ENCODE data around the gene MPDZ. TPM values are rescaled to one million over a fixed set of nuclear protein-coding genes. Genes with fewer than 3 reads are reported as not detected.

The MPDZ gene
- total RNA-seq, 1 donor from 2014 or later = 31.0 TPM

DNA sequence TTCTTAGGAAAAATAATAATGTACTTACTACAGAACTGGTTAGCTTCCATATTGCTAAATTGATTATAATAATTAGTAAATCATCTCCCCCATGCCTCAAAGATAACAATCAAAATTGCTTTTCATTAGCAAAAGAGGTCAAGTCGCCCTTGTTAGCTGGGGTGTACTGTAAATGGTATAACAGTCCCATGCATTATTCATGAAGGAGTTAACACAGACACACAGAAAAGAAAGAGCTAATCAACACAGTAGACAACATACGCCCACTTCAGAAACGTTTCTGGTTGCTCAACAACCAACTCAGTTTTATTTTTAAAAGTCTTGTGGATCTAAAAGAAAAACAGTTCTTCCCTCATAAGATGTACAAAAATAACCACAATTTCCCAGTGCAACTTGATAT lies 100.2 kb downstream of the MPDZ start:
- Histone ChIP-seq H3K27ac (ENCODE audit: low read depth, low read length) (no peak overlapping the region), H3K27me3 (ENCODE audit: insufficient read depth, low read length) (no peaks in the 10 kb centered on the region), H3K9me3 (ENCODE audit: insufficient read depth, low read depth, low read length) (no peaks in the 10 kb centered on the region), H3K9ac (ENCODE audit: low read length) (no peak overlapping the region), H3K36me3 (ENCODE audit: insufficient read depth, low read length) (peaks cover 11% of the 10 kb centered on the region), H3K4me2 (ENCODE audit: low read length) (no peak overlapping the region), H3K4me1 (ENCODE audit: insufficient read depth, low read length) (no peaks in the 10 kb centered on the region), H3K4me3 (ENCODE audit: insufficient read depth, low read depth, low read length) (no peak overlapping the region), H2AFZ (ENCODE audit: low read depth, low read length) (no peak overlapping the region), H3K79me2 (ENCODE audit: insufficient read depth, low read length) (no peaks in the 10 kb centered on the region), H4K20me1 (ENCODE audit: insufficient read depth, low read length) (no peaks in the 10 kb centered on the region)
- DNase-seq (ENCODE audit: low read depth) (no peak), FAIRE-seq (no peak)
- TF ChIP-seq EZH2 (IDR thresholded peaks at IDR 0.05; ENCODE audit: insufficient read depth, low read length) = no peak
- H3K4me1 Mint-ChIP-seq (ENCODE audit: low read depth, unreplicated experiment) = peaks cover 6% of the 10 kb centered on the region
- no peak overlapping the region for H3K27ac Mint-ChIP-seq (ENCODE audit: unreplicated experiment)
- peaks cover 2% of the 10 kb centered on the region for H3K36me3 Mint-ChIP-seq (ENCODE audit: low read depth, unreplicated experiment)
- no peak overlapping the region for H3K4me3 Mint-ChIP-seq (ENCODE audit: unreplicated experiment)
- no peaks in the 10 kb centered on the region for H3K27me3 Mint-ChIP-seq (ENCODE audit: low read depth, unreplicated experiment)
- no peaks in the 10 kb centered on the region for H3K9me3 Mint-ChIP-seq (ENCODE audit: unreplicated experiment)

DNA sequence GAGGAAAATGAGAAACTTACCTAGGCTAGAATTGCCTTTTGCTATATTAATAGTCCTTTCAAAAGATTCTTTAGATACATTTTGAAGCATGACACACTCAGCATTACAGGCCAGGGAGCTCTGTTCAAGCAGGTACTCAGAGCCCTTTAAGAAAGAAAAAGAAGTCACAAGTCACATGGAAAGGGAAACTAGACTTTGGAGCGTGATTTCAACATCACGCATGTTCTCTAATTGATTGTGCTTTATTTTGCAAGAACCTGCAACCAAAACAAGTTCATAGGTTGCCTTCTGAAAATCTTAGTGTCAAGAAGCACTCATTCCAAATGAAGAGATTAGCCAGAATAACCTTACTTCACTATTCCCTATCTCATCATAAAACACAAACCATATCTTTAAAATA lies 103.8 kb downstream of the MPDZ start:
- no peak for FAIRE-seq
- H4K20me1 ChIP-seq (ENCODE audit: insufficient read depth, low read length) = no peaks in the 10 kb centered on the region

DNA sequence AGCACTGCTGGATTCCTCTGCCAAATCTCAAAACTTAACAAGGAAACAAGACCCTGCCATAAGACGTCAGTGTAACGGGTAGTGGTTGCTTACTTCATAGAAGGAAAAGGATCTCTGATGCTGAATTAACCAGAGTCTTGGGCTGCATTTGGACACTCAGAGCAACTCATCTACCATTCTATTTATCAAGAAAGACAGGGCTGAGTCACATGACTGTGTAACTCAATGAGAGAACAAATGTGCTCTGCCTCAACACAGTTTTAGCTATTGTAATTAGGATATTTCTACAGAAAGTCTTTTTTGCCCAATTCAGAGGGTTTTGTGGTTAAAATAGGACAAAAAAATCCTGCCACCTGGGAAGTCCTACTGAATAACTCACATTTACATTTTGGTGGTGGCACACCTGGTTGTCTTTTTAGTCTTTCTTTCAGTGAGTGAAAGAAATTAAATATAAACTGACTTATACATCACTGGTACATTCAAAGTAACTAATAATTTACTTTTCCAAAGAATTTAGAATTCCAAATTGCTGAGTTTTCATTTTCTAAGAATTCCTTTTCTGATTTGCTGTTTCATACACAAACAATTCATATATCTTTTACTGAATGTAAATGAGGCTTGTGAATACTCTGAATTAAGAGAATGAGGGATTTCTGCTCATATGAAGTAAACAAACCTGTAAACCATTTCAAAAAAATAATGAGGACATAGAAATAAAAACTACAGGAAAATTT lies 104.4 kb downstream of the MPDZ start:
- no peak overlapping the region for H2AFZ ChIP-seq (ENCODE audit: low read depth, low read length)
- H3K4me2 ChIP-seq (ENCODE audit: low read length) = no peak overlapping the region
- H3K9me3 ChIP-seq (ENCODE audit: insufficient read depth, low read depth, low read length) = no peaks in the 10 kb centered on the region
- H3K4me1 Mint-ChIP-seq (ENCODE audit: low read depth, unreplicated experiment) = peaks cover 7% of the 10 kb centered on the region
- H3K4me3 ChIP-seq (ENCODE audit: insufficient read depth, low read depth, low read length) = no peak overlapping the region
- TF ChIP-seq, protein P1, sequence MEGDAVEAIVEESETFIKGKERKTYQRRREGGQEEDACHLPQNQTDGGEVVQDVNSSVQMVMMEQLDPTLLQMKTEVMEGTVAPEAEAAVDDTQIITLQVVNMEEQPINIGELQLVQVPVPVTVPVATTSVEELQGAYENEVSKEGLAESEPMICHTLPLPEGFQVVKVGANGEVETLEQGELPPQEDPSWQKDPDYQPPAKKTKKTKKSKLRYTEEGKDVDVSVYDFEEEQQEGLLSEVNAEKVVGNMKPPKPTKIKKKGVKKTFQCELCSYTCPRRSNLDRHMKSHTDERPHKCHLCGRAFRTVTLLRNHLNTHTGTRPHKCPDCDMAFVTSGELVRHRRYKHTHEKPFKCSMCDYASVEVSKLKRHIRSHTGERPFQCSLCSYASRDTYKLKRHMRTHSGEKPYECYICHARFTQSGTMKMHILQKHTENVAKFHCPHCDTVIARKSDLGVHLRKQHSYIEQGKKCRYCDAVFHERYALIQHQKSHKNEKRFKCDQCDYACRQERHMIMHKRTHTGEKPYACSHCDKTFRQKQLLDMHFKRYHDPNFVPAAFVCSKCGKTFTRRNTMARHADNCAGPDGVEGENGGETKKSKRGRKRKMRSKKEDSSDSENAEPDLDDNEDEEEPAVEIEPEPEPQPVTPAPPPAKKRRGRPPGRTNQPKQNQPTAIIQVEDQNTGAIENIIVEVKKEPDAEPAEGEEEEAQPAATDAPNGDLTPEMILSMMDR (IDR thresholded peaks at IDR 0.05; ENCODE audit: insufficient read depth, low read depth, low read length) = no peak
- no peak for TF ChIP-seq EZH2 (IDR thresholded peaks at IDR 0.05; ENCODE audit: insufficient read depth, low read length)
- no peak overlapping the region for H3K4me3 Mint-ChIP-seq (ENCODE audit: unreplicated experiment)
- H3K27me3 ChIP-seq (ENCODE audit: insufficient read depth, low read length) = no peaks in the 10 kb centered on the region
- FAIRE-seq (no peak), DNase-seq (ENCODE audit: low read depth) (no peak)
- H3K27ac Mint-ChIP-seq (ENCODE audit: unreplicated experiment) = no peak overlapping the region
- no peak overlapping the region for H3K27ac ChIP-seq (ENCODE audit: low read depth, low read length)
- H3K9ac ChIP-seq (ENCODE audit: low read length) = no peak overlapping the region
- H3K79me2 ChIP-seq (ENCODE audit: insufficient read depth, low read length) = no peaks in the 10 kb centered on the region
- peaks cover 2% of the 10 kb centered on the region for H3K36me3 Mint-ChIP-seq (ENCODE audit: low read depth, unreplicated experiment)
- no peaks in the 10 kb centered on the region for H3K9me3 Mint-ChIP-seq (ENCODE audit: unreplicated experiment)
- peaks cover 4% of the 10 kb centered on the region for H3K4me1 ChIP-seq (ENCODE audit: insufficient read depth, low read length)
- H4K20me1 ChIP-seq (ENCODE audit: insufficient read depth, low read length) = no peaks in the 10 kb centered on the region
- H3K27me3 Mint-ChIP-seq (ENCODE audit: low read depth, unreplicated experiment) = no peaks in the 10 kb centered on the region
- no peaks in the 10 kb centered on the region for H3K36me3 ChIP-seq (ENCODE audit: insufficient read depth, low read length)

More for the DNA sequence above, 103.8 kb downstream of the MPDZ start:
- no peaks in the 10 kb centered on the region for H3K79me2 ChIP-seq (ENCODE audit: insufficient read depth, low read length)
- H3K4me3 ChIP-seq (ENCODE audit: insufficient read depth, low read depth, low read length) = no peak overlapping the region
- H3K9me3 ChIP-seq (ENCODE audit: insufficient read depth, low read depth, low read length) = no peaks in the 10 kb centered on the region
- Mint-ChIP-seq H3K4me1 (ENCODE audit: low read depth, unreplicated experiment) (peaks cover 7% of the 10 kb centered on the region), H3K9me3 (ENCODE audit: unreplicated experiment) (no peaks in the 10 kb centered on the region), H3K4me3 (ENCODE audit: unreplicated experiment) (no peak overlapping the region), H3K36me3 (ENCODE audit: low read depth, unreplicated experiment) (peaks cover 2% of the 10 kb centered on the region), H3K27me3 (ENCODE audit: low read depth, unreplicated experiment) (no peaks in the 10 kb centered on the region), H3K27ac (ENCODE audit: unreplicated experiment) (no peak overlapping the region)
- no peak for TF ChIP-seq EZH2 (IDR thresholded peaks at IDR 0.05; ENCODE audit: insufficient read depth, low read length)
- DNase-seq (ENCODE audit: low read depth) = no peak
- H3K4me2 ChIP-seq (ENCODE audit: low read length) = no peak overlapping the region
- no peak overlapping the region for H2AFZ ChIP-seq (ENCODE audit: low read depth, low read length)
- peaks cover 4% of the 10 kb centered on the region for H3K4me1 ChIP-seq (ENCODE audit: insufficient read depth, low read length)
- no peak overlapping the region for H3K9ac ChIP-seq (ENCODE audit: low read length)
- no peak overlapping the region for H3K27ac ChIP-seq (ENCODE audit: low read depth, low read length)
- no peaks in the 10 kb centered on the region for H3K36me3 ChIP-seq (ENCODE audit: insufficient read depth, low read length)
- no peaks in the 10 kb centered on the region for H3K27me3 ChIP-seq (ENCODE audit: insufficient read depth, low read length)

All from astrocyte (in vitro differentiated cells and primary cell).